H9 (cell line): Measurements from ENCODE around the gene WDR38. TPM values are rescaled to one million over a fixed set of nuclear protein-coding genes. Genes with fewer than 3 reads are reported as not detected.

Experiments used
- DNase-seq: peaks from one replicate; pipeline ENCODE4 v3.0.0-alpha.2; 2017
- H2AFZ ChIP-seq: one replicate; pipeline ENCODE4 v1.6.1; 2013; ENCODE audit warnings: mild to moderate bottlenecking, low read length, control low read depth, moderate library complexity
- H2AK5ac ChIP-seq: 2 replicates; pipeline ENCODE4 v1.6.1; 2013; ENCODE audit warnings: low read length, control low read depth, mixed read lengths; ENCODE audit not compliant: insufficient read length
- H2BK120ac ChIP-seq: one replicate; pipeline ENCODE4 v1.6.1; 2013; ENCODE audit warnings: low read depth, mild to moderate bottlenecking, low read length, control low read depth, inconsistent platforms; ENCODE audit not compliant: poor library complexity, severe bottlenecking
- H2BK12ac ChIP-seq: 2 replicates; pipeline ENCODE4 v1.6.1; 2013; ENCODE audit warnings: low read length, control low read depth, mixed read lengths, low read depth; ENCODE audit not compliant: insufficient read length
- H2BK15ac ChIP-seq: 2 replicates; pipeline ENCODE4 v1.6.1; 2013; ENCODE audit warnings: low read depth, low read length, control low read depth
- H2BK20ac ChIP-seq: one replicate; pipeline ENCODE4 v1.6.1; 2013; ENCODE audit warnings: low read depth, mild to moderate bottlenecking, low read length, control low read depth, inconsistent platforms; ENCODE audit not compliant: poor library complexity, severe bottlenecking
- H2BK5ac ChIP-seq: 2 replicates; pipeline ENCODE4 v1.6.1; 2013; ENCODE audit warnings: low read length, control low read depth, mixed read lengths; ENCODE audit not compliant: insufficient read length
- H3K14ac ChIP-seq: 2 replicates; pipeline ENCODE4 v1.6.1; 2013; ENCODE audit warnings: low read length, control low read depth; ENCODE audit not compliant: insufficient read depth
- H3K18ac ChIP-seq: 2 replicates; pipeline ENCODE4 v1.6.1; 2013; ENCODE audit warnings: low read depth, mild to moderate bottlenecking, mixed read lengths, low read length, control low read depth; ENCODE audit not compliant: insufficient read length
- H3K23ac ChIP-seq: 2 replicates; pipeline ENCODE4 v1.6.1; 2013; ENCODE audit warnings: low read length, control low read depth, mixed read lengths, low read depth; ENCODE audit not compliant: insufficient read length
- H3K23me2 ChIP-seq: 2 replicates; pipeline ENCODE4 v1.6.1; 2013; ENCODE audit warnings: low read depth, mild to moderate bottlenecking, mixed read lengths, low read length, control low read depth; ENCODE audit not compliant: insufficient read length, poor library complexity, severe bottlenecking
- H3K27ac ChIP-seq: 2 replicates; pipeline ENCODE4 v1.5.1; 2013; ENCODE audit warnings: low read length, control low read depth, mixed read lengths, low read depth; ENCODE audit not compliant: insufficient read length
- H3K27me3 ChIP-seq: 2 replicates; pipeline ENCODE4 v1.6.1; 2013; ENCODE audit warnings: low read length, control low read depth, inconsistent platforms; ENCODE audit not compliant: insufficient read depth
- H3K4ac ChIP-seq: 2 replicates; pipeline ENCODE4 v1.6.1; 2013; ENCODE audit warnings: low read depth, mild to moderate bottlenecking, control low read depth, inconsistent platforms, low read length, moderate library complexity
- H3K4me1 ChIP-seq: 2 replicates; pipeline ENCODE4 v1.6.1; 2013; ENCODE audit warnings: low read length, control low read depth, inconsistent platforms; ENCODE audit not compliant: insufficient read depth
- H3K4me2 ChIP-seq: 2 replicates; pipeline ENCODE4 v1.6.1; 2013; ENCODE audit warnings: low read length, control low read depth, mixed read lengths; ENCODE audit not compliant: insufficient read length, insufficient read depth
- H3K56ac ChIP-seq: 2 replicates; pipeline ENCODE4 v1.6.1; 2013; ENCODE audit warnings: low read depth, mild to moderate bottlenecking, mixed read lengths, low read length, control low read depth; ENCODE audit not compliant: insufficient read length
- H3K79me1 ChIP-seq: 2 replicates; pipeline ENCODE4 v1.6.1; 2013; ENCODE audit warnings: low read depth, mild to moderate bottlenecking, moderate library complexity, low read length, control low read depth, inconsistent platforms; ENCODE audit not compliant: insufficient read depth, poor library complexity, severe bottlenecking
- H3K79me2 ChIP-seq: 2 replicates; pipeline ENCODE4 v1.6.1; 2013; ENCODE audit warnings: low read length, control low read depth, inconsistent platforms; ENCODE audit not compliant: insufficient read depth
- H3K9ac ChIP-seq: 2 replicates; pipeline ENCODE4 v1.6.1; 2013; ENCODE audit warnings: low read length, control low read depth, mixed read lengths; ENCODE audit not compliant: insufficient read length; ENCODE audit errors: extremely low read depth
- H3K9me3 ChIP-seq: one replicate; pipeline ENCODE4 v1.6.1; 2013; ENCODE audit warnings: low read depth, low read length, inconsistent platforms; ENCODE audit not compliant: control insufficient read depth
- H3T11ph ChIP-seq: one replicate; pipeline ENCODE4 v1.6.1; 2013; ENCODE audit warnings: mild to moderate bottlenecking, low read length, control low read depth, inconsistent platforms
- H4K20me1 ChIP-seq: one replicate; pipeline ENCODE4 v1.6.1; 2013; ENCODE audit not compliant: control insufficient read depth, insufficient read length, insufficient read depth
- H4K5ac ChIP-seq: 2 replicates; pipeline ENCODE4 v1.6.1; 2013; ENCODE audit warnings: low read depth, mild to moderate bottlenecking, mixed read lengths, low read length, control low read depth; ENCODE audit not compliant: insufficient read length
- H4K8ac ChIP-seq: replicated peaks from 2 replicates; pipeline ENCODE4 v1.6.1; 2013; ENCODE audit warnings: low read length, control low read depth, mixed read lengths, low read depth; ENCODE audit not compliant: insufficient read length
- H4K91ac ChIP-seq: 2 replicates; pipeline ENCODE4 v1.6.1; 2013; ENCODE audit warnings: low read depth, mild to moderate bottlenecking, moderate library complexity, mixed read lengths, low read length, control low read depth; ENCODE audit not compliant: insufficient read length
- H3K27ac Mint-ChIP-seq, 3 experiments: 2 replicates in 2 of 3; 3 replicates in 1 of 3; pipeline ENCODE4 v1.8.0; 2020 to 2021; ENCODE audit warnings: mixed read lengths in 3 of 3, mild to moderate bottlenecking in 1 of 3, moderate library complexity in 1 of 3
- H3K27me3 Mint-ChIP-seq: 2 replicates; pipeline ENCODE4 v1.8.0; 2021; ENCODE audit warnings: low read depth, mild to moderate bottlenecking, moderate library complexity, mixed read lengths
- H3K36me3 Mint-ChIP-seq, 3 experiments: 2 replicates in 2 of 3; 3 replicates in 1 of 3; pipeline ENCODE4 v1.8.0; 2020 to 2021; ENCODE audit warnings: low read depth in 3 of 3, mixed read lengths in 3 of 3; ENCODE audit not compliant: insufficient read depth in 1 of 3
- H3K4me1 Mint-ChIP-seq, 2 experiments: 2 replicates each; pipeline ENCODE4 v1.8.0; 2020; ENCODE audit warnings: mixed read lengths in 2 of 2
- H3K4me3 Mint-ChIP-seq, 2 experiments: 2 replicates in 1 of 2; 3 replicates in 1 of 2; pipeline ENCODE4 v1.8.0; 2020 to 2021; ENCODE audit warnings: mild to moderate bottlenecking in 2 of 2, mixed read lengths in 2 of 2, moderate library complexity in 1 of 2
- H3K9me3 Mint-ChIP-seq, 2 experiments: 2 replicates in 1 of 2; 3 replicates in 1 of 2; pipeline ENCODE4 v1.8.0; 2020; ENCODE audit warnings: mild to moderate bottlenecking in 2 of 2, mixed read lengths in 2 of 2, moderate library complexity in 1 of 2
- CTCF ChIP-seq: fragments of 200-600 bp; sonication (generic); conservative IDR thresholded peaks from 3 replicates; pipeline ENCODE4 v1.8.0; 2021; ENCODE audit warnings: antibody characterized with exemption, mild to moderate bottlenecking
- WGBS: extraction: QIAGEN DNeasy Blood & Tissue Kit; methylation state at CpG from one replicate; pipeline ENCODE4 v1.1.7; 2013; ENCODE audit warnings: missing lambda C conversion rate, low lambda C conversion rate, mixed read lengths; ENCODE audit not compliant: insufficient read length; ENCODE audit errors: extremely low coverage; 5-methylcytosine and 5-hydroxymethylcytosine counted together
- total RNA-seq: library from RNA; stranded (reverse); gene quantifications from 2 replicates; pipeline ENCODE4 v1.2.1, GENCODE V29; 2021

The WDR38 gene
- total RNA-seq, 1 experiment from 2014 or later, result not detected

DNA sequence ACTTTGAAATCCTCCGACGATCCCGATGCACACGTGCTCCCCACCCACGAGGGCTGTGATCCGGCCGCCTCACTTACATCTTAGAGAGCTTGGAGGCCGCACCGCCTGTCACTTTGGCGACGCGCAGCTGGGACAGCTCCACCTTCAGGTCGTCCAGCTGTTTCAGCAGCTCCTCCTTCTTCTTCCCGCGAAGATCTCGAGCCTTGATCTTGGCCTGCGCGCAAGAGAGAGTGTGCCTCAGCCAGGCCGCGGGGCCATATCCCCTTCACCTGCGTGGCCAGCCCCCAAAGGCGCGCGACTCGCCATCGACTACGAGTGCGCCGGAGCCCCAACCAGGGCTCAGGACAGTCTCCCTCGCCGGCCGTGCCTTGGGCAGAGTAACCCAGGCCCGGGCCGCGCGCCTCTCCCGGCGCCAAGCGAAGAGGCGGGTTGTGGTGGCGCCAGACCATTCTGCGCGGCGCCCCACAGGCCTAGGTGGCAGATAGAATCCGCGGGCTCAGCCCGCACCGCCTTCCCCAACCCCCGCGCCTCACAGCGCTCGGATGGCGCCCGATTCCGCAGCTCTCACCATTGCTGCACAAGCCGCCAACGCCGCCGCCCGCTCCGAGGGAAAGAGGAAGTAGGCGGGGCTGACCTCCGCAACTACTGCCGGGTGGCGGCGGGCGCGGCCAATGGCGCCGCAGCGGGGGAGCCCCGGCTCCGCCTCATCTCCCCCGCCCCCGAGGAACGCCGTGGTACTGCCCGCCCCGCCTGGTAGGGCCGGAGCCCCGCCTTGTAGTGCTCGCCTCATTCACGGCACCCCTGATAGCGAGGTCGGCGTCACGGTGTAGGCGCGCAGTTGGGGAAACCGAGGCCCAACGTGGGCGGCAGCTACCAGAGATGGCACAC is 8.3 kb downstream of the WDR38 start, which contains the start of the genes ARPC5L and RPL35:
ARPC5L (plus strand) TSS at position 789 of the 888 bp plus-strand sequence. CDS start 7,161 bp downstream, outside the sequence.
RPL35 (minus strand) TSS at position 616 of the 888 bp plus-strand sequence; CDS start at position 571, 45 bp downstream.
- no peaks in the 10 kb centered on the region; a peak in 1 of 5 replicates for H3K9me3 Mint-ChIP-seq
- Histone ChIP-seq H3K79me1 (peaks cover 4% of the 10 kb centered on the region), H3K4me2 (peak within 1 kb of the TSS; percentile 86), H3K14ac (peak within 1 kb of the TSS; percentile 89), H3K9me3 (no peaks in the 10 kb centered on the region), H3K79me2 (peaks cover 20% of the 10 kb centered on the region; the same call in 1 of the 2 replicates), H3K9ac (peak within 1 kb of the TSS; percentile 94), H3T11ph (no peak within 1 kb of the TSS), H3K27ac (no peak within 1 kb of the TSS), H3K56ac (no peak within 1 kb of the TSS), H2AFZ (no peak within 1 kb of the TSS), H4K91ac (peak within 1 kb of the TSS; percentile 53), H4K8ac (no peak within 1 kb of the TSS), H4K5ac (peak within 1 kb of the TSS; percentile 10), H2BK15ac (no peak within 1 kb of the TSS), H3K4me1 (0 out of 2 replicates have a peak, but pooled peaks cover 5% of the 10 kb centered on the region), H2BK120ac (no peak within 1 kb of the TSS), H2BK12ac (no peak within 1 kb of the TSS), H3K27me3 (no peaks in the 10 kb centered on the region), H3K23me2 (peaks cover 11% of the 10 kb centered on the region), H2BK5ac (peak within 1 kb of the TSS; percentile 85), H2BK20ac (no peak within 1 kb of the TSS), H3K4ac (peak within 1 kb of the TSS; percentile 0; the same call in 1 of the 2 replicates), H3K18ac (peak within 1 kb of the TSS; percentile 86), H2AK5ac (no peak within 1 kb of the TSS), H3K23ac (no peak within 1 kb of the TSS), H4K20me1 (no peaks in the 10 kb centered on the region)
- H3K4me1 Mint-ChIP-seq, result peaks cover 14 to 25% of the 10 kb centered on the region in 2 experiments
- H3K4me3 Mint-ChIP-seq, result peak within 1 kb of the TSS; percentile 93 to 98
- H3K27ac Mint-ChIP-seq, result peak within 1 kb of the TSS; percentile 97 to 99 (median 98)
- peak; percentile 94 for DNase-seq
- WGBS, result no CpG with 5 or more reads among the region's 92 CpGs
- peak; percentile 42 for TF ChIP-seq CTCF
- H3K27me3 Mint-ChIP-seq, result no peaks in the 10 kb centered on the region
- peaks cover 39 to 49% (median 44%) of the 10 kb centered on the region in 3 experiments for H3K36me3 Mint-ChIP-seq
